Progenitor cell of endocrine pancreas (in vitro differentiated cells): ENCODE measurements around the gene OR6V1. TPM values are rescaled to one million over a fixed set of nuclear protein-coding genes. Genes with fewer than 3 reads are reported as not detected.

Experiments
- DNase-seq: peaks from one replicate; pipeline ENCODE4 v3.0.0; 2021; ENCODE audit warnings: low spot score; ENCODE audit not compliant: unreplicated experiment
- H3K27ac Mint-ChIP-seq: 2 replicates; pipeline ENCODE4 v1.8.0; 2021; ENCODE audit warnings: mild to moderate bottlenecking, moderate library complexity, mixed read lengths
- H3K27me3 Mint-ChIP-seq: 2 replicates; pipeline ENCODE4 v1.8.0; 2021; ENCODE audit warnings: mixed read lengths
- H3K36me3 Mint-ChIP-seq: 2 replicates; pipeline ENCODE4 v1.8.0; 2022; ENCODE audit warnings: mixed read lengths; ENCODE audit not compliant: insufficient read depth
- H3K4me1 Mint-ChIP-seq: 2 replicates; pipeline ENCODE4 v1.8.0; 2021; ENCODE audit warnings: low read depth, mixed read lengths
- H3K4me3 Mint-ChIP-seq: 2 replicates; pipeline ENCODE4 v1.8.0; 2021; ENCODE audit warnings: low read depth, mild to moderate bottlenecking, moderate library complexity, mixed read lengths
- H3K9me3 Mint-ChIP-seq: 2 replicates; pipeline ENCODE4 v1.8.0; 2021; ENCODE audit warnings: low read depth, mixed read lengths
- total RNA-seq: library from RNA; stranded (reverse); gene quantifications from 2 replicates; pipeline ENCODE4 v1.2.1, GENCODE V29; 2021
- TF ChIP-seq, protein P1 (sequence below): fragments of 200-600 bp; sonication (generic); IDR thresholded peaks from one replicate; pipeline ENCODE4 v1.5.0; 2021; ENCODE audit warnings: antibody characterized with exemption, mild to moderate bottlenecking; ENCODE audit not compliant: unreplicated experiment

Gene OR6V1
- total RNA-seq, 1 donor from 2014 or later, result not detected

DNA sequence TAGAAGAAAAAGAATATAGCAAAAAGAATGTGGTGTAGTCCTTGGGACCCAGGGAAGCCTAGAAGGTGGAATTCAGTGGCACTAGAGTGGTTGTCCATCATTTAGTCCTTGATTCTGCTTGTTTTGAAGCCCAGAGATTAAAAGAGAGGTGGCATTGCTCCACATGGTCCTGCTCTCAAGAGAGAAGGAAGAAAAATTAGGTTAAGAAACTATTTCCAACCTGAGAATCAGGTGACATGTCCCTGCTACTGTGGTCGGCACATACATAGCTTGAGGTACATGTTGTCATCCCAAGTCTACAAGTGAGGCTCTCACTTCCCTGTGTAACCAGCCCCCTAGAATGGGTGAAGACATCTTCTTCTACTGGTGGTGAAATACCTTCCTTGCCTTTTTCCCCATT lies 25.1 kb upstream of the OR6V1 start, which contains the start of gene OR9A2:
Gene OR9A2, minus strand, starts transcription at position 101 of the 400 bp plus-strand sequence. Its CDS starts 0 bp downstream, at position 101.
- no peak within 1 kb of the TSS for H3K27ac Mint-ChIP-seq
- peaks cover 3% of the 10 kb centered on the region for H3K9me3 Mint-ChIP-seq
- DNase-seq, result no peak
- H3K4me1 Mint-ChIP-seq, result no peaks in the 10 kb centered on the region
- no peak within 1 kb of the TSS for H3K4me3 Mint-ChIP-seq
- no peaks in the 10 kb centered on the region for H3K36me3 Mint-ChIP-seq
- peaks cover 2% of the 10 kb centered on the region for H3K27me3 Mint-ChIP-seq
- TF ChIP-seq, protein P1, sequence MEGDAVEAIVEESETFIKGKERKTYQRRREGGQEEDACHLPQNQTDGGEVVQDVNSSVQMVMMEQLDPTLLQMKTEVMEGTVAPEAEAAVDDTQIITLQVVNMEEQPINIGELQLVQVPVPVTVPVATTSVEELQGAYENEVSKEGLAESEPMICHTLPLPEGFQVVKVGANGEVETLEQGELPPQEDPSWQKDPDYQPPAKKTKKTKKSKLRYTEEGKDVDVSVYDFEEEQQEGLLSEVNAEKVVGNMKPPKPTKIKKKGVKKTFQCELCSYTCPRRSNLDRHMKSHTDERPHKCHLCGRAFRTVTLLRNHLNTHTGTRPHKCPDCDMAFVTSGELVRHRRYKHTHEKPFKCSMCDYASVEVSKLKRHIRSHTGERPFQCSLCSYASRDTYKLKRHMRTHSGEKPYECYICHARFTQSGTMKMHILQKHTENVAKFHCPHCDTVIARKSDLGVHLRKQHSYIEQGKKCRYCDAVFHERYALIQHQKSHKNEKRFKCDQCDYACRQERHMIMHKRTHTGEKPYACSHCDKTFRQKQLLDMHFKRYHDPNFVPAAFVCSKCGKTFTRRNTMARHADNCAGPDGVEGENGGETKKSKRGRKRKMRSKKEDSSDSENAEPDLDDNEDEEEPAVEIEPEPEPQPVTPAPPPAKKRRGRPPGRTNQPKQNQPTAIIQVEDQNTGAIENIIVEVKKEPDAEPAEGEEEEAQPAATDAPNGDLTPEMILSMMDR, result no peak

- H3K27ac Mint-ChIP-seq, result no peak overlapping the region
- peaks cover 2% of the 10 kb centered on the region for H3K27me3 Mint-ChIP-seq
- H3K36me3 Mint-ChIP-seq, result no peaks in the 10 kb centered on the region
- TF ChIP-seq, protein P1, result no peak
- H3K4me3 Mint-ChIP-seq, result no peak overlapping the region
- no peak for DNase-seq
- H3K9me3 Mint-ChIP-seq, result peaks cover 3% of the 10 kb centered on the region
- no peaks in the 10 kb centered on the region for H3K4me1 Mint-ChIP-seq
Observed at GRCh38 chr7:143027683-143028082, 24.5 kb upstream of the OR6V1 start.

- peaks cover 19% of the 10 kb centered on the region for H3K9me3 Mint-ChIP-seq
- peaks cover 23% of the 10 kb centered on the region for H3K4me1 Mint-ChIP-seq
- no peak for DNase-seq
- H3K4me3 Mint-ChIP-seq, result no peak overlapping the region
- peak overlapping the region; percentile 5 for H3K27ac Mint-ChIP-seq
- TF ChIP-seq, protein P1, result no peak
- H3K36me3 Mint-ChIP-seq, result no peaks in the 10 kb centered on the region
- no peaks in the 10 kb centered on the region for H3K27me3 Mint-ChIP-seq
Observed at GRCh38 chr7:143038635-143039034, 13.5 kb upstream of the OR6V1 start.

DNA sequence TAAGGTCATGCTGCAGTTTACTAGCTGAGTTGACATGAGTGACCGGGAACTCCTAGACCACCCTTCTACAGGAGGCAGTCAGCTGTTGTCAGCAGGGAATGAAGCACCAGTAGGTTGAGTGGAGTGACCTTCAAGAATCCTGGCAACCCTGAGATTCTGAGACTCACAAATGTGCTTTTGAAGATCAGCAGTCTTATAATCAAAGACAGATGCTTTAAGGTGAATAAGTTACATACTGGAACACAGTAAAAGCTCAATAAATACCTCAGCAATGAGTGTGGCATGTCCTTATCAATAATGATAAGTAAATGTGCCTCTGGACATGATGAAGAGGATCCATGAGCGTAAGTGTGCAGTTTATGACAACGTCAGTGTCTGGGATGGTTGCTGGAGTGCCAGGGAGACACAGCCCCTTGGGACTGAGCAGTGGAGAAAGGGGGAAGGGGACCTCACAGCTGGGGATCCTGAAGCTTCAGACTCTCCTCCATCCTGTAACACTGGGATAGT lies 11.9 kb upstream of the OR6V1 start:
- Mint-ChIP-seq H3K4me3 (no peak overlapping the region), H3K9me3 (peaks cover 10% of the 10 kb centered on the region), H3K27me3 (no peaks in the 10 kb centered on the region), H3K4me1 (peaks cover 23% of the 10 kb centered on the region), H3K27ac (no peak overlapping the region), H3K36me3 (no peaks in the 10 kb centered on the region)
- DNase-seq, result no peak
- TF ChIP-seq, protein P1, result no peak

GRCh38 chr7:143041346-143041745 lies 10.8 kb upstream of the OR6V1 start:
- H3K4me3 Mint-ChIP-seq, result no peak overlapping the region
- H3K4me1 Mint-ChIP-seq, result peaks cover 23% of the 10 kb centered on the region
- H3K27ac Mint-ChIP-seq, result no peak overlapping the region
- no peak for DNase-seq
- H3K9me3 Mint-ChIP-seq, result peaks cover 3% of the 10 kb centered on the region
- H3K36me3 Mint-ChIP-seq, result no peaks in the 10 kb centered on the region
- TF ChIP-seq, protein P1, result no peak
- H3K27me3 Mint-ChIP-seq, result peaks cover 3% of the 10 kb centered on the region
